ENCODE results near the gene SLIT3. TPM values are rescaled to one million over a fixed set of nuclear protein-coding genes. Genes with fewer than 3 reads are reported as not detected.

Gene SLIT3
- total and polyA plus RNA-seq, 10 of the 15 experiments (the other 5 are each of a cell fraction or from before 2014, with no cell fraction given): 0.05 TPM; not detected in 9

GRCh38 chr5:169080448-169080911 lies 220.5 kb downstream of the SLIT3 start:
- H3K27ac ChIP-seq (ENCODE audit: control insufficient read depth, insufficient read depth): no peak overlapping the region
- RAD21 ChIA-PET (ENCODE audit: unreplicated experiment): no interaction called here
- in situ Hi-C loops (cut with MboI): no loop called here
- POLR2A ChIA-PET: no interaction called here
- ATAC-seq (no peak), DNase-seq (ENCODE audit: low read depth, low spot score) (no peak), FAIRE-seq (no peak)
- no peak overlapping the region for H3K9ac ChIP-seq (ENCODE audit: control insufficient read depth, insufficient read depth, low read length)
- H3K27me3 ChIP-seq (replicated peaks in 1 of 2; ENCODE audit: control insufficient read depth in 2 of 2, insufficient read depth in 2 of 2, low read length in 1 of 2): no peaks in the 10 kb centered on the region; a peak in 1 of 4 replicates
- intact Hi-C loops (cut with micrococcal nuclease; ENCODE audit: unreplicated experiment): no loop called here
- H3K79me2 ChIP-seq (ENCODE audit: control insufficient read depth, insufficient read depth, low read length): no peaks in the 10 kb centered on the region
- H4K20me1 ChIP-seq (ENCODE audit: control insufficient read depth, insufficient read depth): no peaks in the 10 kb centered on the region
- WGBS (ENCODE audit: insufficient coverage, insufficient replicate concordance, low lambda C conversion rate, missing lambda C conversion rate): 17% methylated on average over 6 of the region's 6 CpGs
- no peaks in the 10 kb centered on the region for H3K9me3 ChIP-seq (replicated peaks; ENCODE audit: control insufficient read depth, insufficient read depth, low read length)
- no peak overlapping the region for H3K4me2 ChIP-seq (ENCODE audit: control insufficient read depth, insufficient read depth)
- CTCF ChIA-PET: interaction anchor here (0.5 kb wide), 1 partner anchor 627 kb away, joined by 3 read pairs; no protein-coding TSS in a partner anchor
- SMC1A ChIA-PET (ENCODE audit: uncharacterized antibody, unreplicated experiment): no interaction called here
- no TSS peak for BruUV-seq (replicated peaks)
- no peaks in the 10 kb centered on the region for H3K4me1 ChIP-seq (ENCODE audit: control insufficient read depth, insufficient read depth, low read length)
- H2AFZ ChIP-seq (ENCODE audit: control insufficient read depth, low read depth, low read length): no peak overlapping the region
- H3K4me3 ChIP-seq: no peak overlapping the region
- TF ChIP-seq, protein P1, sequence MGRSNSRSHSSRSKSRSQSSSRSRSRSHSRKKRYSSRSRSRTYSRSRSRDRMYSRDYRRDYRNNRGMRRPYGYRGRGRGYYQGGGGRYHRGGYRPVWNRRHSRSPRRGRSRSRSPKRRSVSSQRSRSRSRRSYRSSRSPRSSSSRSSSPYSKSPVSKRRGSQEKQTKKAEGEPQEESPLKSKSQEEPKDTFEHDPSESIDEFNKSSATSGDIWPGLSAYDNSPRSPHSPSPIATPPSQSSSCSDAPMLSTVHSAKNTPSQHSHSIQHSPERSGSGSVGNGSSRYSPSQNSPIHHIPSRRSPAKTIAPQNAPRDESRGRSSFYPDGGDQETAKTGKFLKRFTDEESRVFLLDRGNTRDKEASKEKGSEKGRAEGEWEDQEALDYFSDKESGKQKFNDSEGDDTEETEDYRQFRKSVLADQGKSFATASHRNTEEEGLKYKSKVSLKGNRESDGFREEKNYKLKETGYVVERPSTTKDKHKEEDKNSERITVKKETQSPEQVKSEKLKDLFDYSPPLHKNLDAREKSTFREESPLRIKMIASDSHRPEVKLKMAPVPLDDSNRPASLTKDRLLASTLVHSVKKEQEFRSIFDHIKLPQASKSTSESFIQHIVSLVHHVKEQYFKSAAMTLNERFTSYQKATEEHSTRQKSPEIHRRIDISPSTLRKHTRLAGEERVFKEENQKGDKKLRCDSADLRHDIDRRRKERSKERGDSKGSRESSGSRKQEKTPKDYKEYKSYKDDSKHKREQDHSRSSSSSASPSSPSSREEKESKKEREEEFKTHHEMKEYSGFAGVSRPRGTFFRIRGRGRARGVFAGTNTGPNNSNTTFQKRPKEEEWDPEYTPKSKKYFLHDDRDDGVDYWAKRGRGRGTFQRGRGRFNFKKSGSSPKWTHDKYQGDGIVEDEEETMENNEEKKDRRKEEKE (IDR thresholded peaks at IDR 0.05): no peak
- no peak for TF ChIP-seq SIX5 (IDR thresholded peaks at IDR 0.05; ENCODE audit: low read depth, low read length, severe bottlenecking)
- no peaks in the 10 kb centered on the region for H3K36me3 ChIP-seq (ENCODE audit: control insufficient read depth in 2 of 2, insufficient read depth in 2 of 2, low read length in 1 of 2)

- Histone ChIP-seq H3K4me3 (no peak overlapping the region), H3K79me2 (ENCODE audit: control insufficient read depth, insufficient read depth, low read length) (no peaks in the 10 kb centered on the region), H3K4me1 (ENCODE audit: control insufficient read depth, insufficient read depth, low read length) (no peaks in the 10 kb centered on the region), H3K9ac (ENCODE audit: control insufficient read depth, insufficient read depth, low read length) (no peak overlapping the region), H3K4me2 (ENCODE audit: control insufficient read depth, insufficient read depth) (no peak overlapping the region), H2AFZ (ENCODE audit: control insufficient read depth, low read depth, low read length) (no peak overlapping the region), H3K9me3 (replicated peaks; ENCODE audit: control insufficient read depth, insufficient read depth, low read length) (no peaks in the 10 kb centered on the region), H3K27ac (ENCODE audit: control insufficient read depth, insufficient read depth) (no peak overlapping the region), H3K36me3 (ENCODE audit: control insufficient read depth in 2 of 2, insufficient read depth in 2 of 2, low read length in 1 of 2) (no peaks in the 10 kb centered on the region), H3K27me3 (replicated peaks in 1 of 2; ENCODE audit: control insufficient read depth in 2 of 2, insufficient read depth in 2 of 2, low read length in 1 of 2) (no peaks in the 10 kb centered on the region; a peak in 1 of 4 replicates), H4K20me1 (ENCODE audit: control insufficient read depth, insufficient read depth) (no peaks in the 10 kb centered on the region)
- in situ Hi-C loops (cut with MboI): no loop called here
- no peak for DNase-seq (ENCODE audit: low read depth, low spot score)
- RAD21 ChIA-PET (ENCODE audit: unreplicated experiment): no interaction called here
- no TSS peak for BruUV-seq (replicated peaks)
- WGBS (ENCODE audit: insufficient coverage, insufficient replicate concordance, low lambda C conversion rate, missing lambda C conversion rate): 11% methylated on average over 2 of the region's 2 CpGs
- SMC1A ChIA-PET (ENCODE audit: uncharacterized antibody, unreplicated experiment): no interaction called here
- ATAC-seq: no peak
- CTCF ChIA-PET: no interaction called here
- POLR2A ChIA-PET: no interaction called here
- intact Hi-C loops (cut with micrococcal nuclease; ENCODE audit: unreplicated experiment): no loop called here
- no peak for FAIRE-seq
- no peak for TF ChIP-seq NFXL1 (IDR thresholded peaks at IDR 0.05; ENCODE audit: borderline replicate concordance)
- no peak for TF ChIP-seq SMAD5 (IDR thresholded peaks at IDR 0.05; ENCODE audit: low read depth)
- TF ChIP-seq STAT1 (conservative IDR thresholded peaks at IDR 0.05): no peak
- TF ChIP-seq, protein P2, sequence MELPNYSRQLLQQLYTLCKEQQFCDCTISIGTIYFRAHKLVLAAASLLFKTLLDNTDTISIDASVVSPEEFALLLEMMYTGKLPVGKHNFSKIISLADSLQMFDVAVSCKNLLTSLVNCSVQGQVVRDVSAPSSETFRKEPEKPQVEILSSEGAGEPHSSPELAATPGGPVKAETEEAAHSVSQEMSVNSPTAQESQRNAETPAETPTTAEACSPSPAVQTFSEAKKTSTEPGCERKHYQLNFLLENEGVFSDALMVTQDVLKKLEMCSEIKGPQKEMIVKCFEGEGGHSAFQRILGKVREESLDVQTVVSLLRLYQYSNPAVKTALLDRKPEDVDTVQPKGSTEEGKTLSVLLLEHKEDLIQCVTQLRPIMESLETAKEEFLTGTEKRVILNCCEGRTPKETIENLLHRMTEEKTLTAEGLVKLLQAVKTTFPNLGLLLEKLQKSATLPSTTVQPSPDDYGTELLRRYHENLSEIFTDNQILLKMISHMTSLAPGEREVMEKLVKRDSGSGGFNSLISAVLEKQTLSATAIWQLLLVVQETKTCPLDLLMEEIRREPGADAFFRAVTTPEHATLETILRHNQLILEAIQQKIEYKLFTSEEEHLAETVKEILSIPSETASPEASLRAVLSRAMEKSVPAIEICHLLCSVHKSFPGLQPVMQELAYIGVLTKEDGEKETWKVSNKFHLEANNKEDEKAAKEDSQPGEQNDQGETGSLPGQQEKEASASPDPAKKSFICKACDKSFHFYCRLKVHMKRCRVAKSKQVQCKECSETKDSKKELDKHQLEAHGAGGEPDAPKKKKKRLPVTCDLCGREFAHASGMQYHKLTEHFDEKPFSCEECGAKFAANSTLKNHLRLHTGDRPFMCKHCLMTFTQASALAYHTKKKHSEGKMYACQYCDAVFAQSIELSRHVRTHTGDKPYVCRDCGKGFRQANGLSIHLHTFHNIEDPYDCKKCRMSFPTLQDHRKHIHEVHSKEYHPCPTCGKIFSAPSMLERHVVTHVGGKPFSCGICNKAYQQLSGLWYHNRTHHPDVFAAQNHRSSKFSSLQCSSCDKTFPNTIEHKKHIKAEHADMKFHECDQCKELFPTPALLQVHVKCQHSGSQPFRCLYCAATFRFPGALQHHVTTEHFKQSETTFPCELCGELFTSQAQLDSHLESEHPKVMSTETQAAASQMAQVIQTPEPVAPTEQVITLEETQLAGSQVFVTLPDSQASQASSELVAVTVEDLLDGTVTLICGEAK (IDR thresholded peaks at IDR 0.05; ENCODE audit: borderline replicate concordance): no peak
- no peak for TF ChIP-seq PAX8 (IDR thresholded peaks at IDR 0.05)
- TF ChIP-seq TAF1 (IDR thresholded peaks at IDR 0.05; ENCODE audit: borderline replicate concordance, low read depth, low read length): no peak
- TF ChIP-seq ZSCAN29 (IDR thresholded peaks at IDR 0.05): no peak
- no peak for TF ChIP-seq YY1 (IDR thresholded peaks at IDR 0.05; ENCODE audit: low read depth, low read length)
- TF ChIP-seq BHLHE40 (IDR thresholded peaks at IDR 0.05; ENCODE audit: borderline replicate concordance in 1 of 2, low read depth in 2 of 2, low read length in 1 of 2): no peak
- TF ChIP-seq KAT2A (conservative IDR thresholded peaks at IDR 0.05; ENCODE audit: control insufficient read depth, low read depth, low read length): no peak
Measured at GRCh38 chr5:169079697-169080096, 221.2 kb downstream of the SLIT3 start.
